Endothelial cell (in vitro differentiated cells): ENCODE data around the gene USP36. TPM values are rescaled to one million over a fixed set of nuclear protein-coding genes. Genes with fewer than 3 reads are reported as not detected.

Experiments used
- DNase-seq: peaks from one replicate; pipeline ENCODE4 v3.0.0; 2021; ENCODE audit warnings: low spot score
- H3K27ac Mint-ChIP-seq: one replicate; pipeline ENCODE4 v1.8.0; 2021; ENCODE audit warnings: mixed read lengths, inconsistent platforms; ENCODE audit not compliant: unreplicated experiment
- H3K27me3 Mint-ChIP-seq: one replicate; pipeline ENCODE4 v1.8.0; 2021; ENCODE audit warnings: mild to moderate bottlenecking, moderate library complexity, mixed read lengths, inconsistent platforms; ENCODE audit not compliant: unreplicated experiment
- H3K36me3 Mint-ChIP-seq: one replicate; pipeline ENCODE4 v1.8.0; 2021; ENCODE audit warnings: mild to moderate bottlenecking, low read depth, mixed read lengths, inconsistent platforms; ENCODE audit not compliant: unreplicated experiment
- H3K4me1 Mint-ChIP-seq: one replicate; pipeline ENCODE4 v1.8.0; 2021; ENCODE audit warnings: mild to moderate bottlenecking, mixed read lengths, inconsistent platforms; ENCODE audit not compliant: unreplicated experiment
- H3K4me3 Mint-ChIP-seq: one replicate; pipeline ENCODE4 v1.8.0; 2021; ENCODE audit warnings: mild to moderate bottlenecking, mixed read lengths, inconsistent platforms; ENCODE audit not compliant: unreplicated experiment
- H3K9me3 Mint-ChIP-seq: one replicate; pipeline ENCODE4 v1.8.0; 2021; ENCODE audit warnings: mixed read lengths, inconsistent platforms; ENCODE audit not compliant: unreplicated experiment
- total RNA-seq: library from RNA; stranded (reverse); fragmentation: NEBNext Ultra II Directional; extraction: Animal tissue kit (Norgen Biotek cat#: 25700); gene quantifications from one replicate; pipeline ENCODE4 v1.2.1, GENCODE V29; 2021; ENCODE audit not compliant: unreplicated experiment
- TF ChIP-seq, protein P1 (sequence below): fragments of 200-600 bp; sonication (generic); IDR thresholded peaks from one replicate; pipeline ENCODE4 v1.5.0; 2021; ENCODE audit warnings: antibody characterized with exemption; ENCODE audit not compliant: unreplicated experiment

The USP36 gene
- total RNA-seq, 1 donor from 2014 or later = 56.7 TPM

DNA sequence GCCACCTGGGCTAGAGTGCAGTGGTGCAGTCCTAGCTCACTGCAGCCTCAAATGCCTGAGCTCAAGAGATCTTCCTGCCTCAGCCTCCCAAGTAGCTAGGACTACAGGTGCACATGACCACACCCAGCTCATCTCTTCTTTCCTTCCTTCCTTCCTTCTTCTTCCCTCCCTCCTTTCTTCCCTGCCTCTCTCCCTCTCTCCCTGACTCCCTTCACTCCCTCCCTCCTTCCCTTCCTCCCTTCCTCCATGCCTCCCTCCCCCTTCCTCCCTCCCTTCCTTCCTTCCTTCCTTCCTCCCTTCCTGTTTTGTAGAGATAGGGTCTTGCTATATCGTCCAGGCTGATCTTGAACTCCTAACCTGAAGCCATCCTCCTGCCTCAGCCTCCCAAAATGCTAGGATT is 23.5 kb upstream of the USP36 start:
- TF ChIP-seq, protein P1, sequence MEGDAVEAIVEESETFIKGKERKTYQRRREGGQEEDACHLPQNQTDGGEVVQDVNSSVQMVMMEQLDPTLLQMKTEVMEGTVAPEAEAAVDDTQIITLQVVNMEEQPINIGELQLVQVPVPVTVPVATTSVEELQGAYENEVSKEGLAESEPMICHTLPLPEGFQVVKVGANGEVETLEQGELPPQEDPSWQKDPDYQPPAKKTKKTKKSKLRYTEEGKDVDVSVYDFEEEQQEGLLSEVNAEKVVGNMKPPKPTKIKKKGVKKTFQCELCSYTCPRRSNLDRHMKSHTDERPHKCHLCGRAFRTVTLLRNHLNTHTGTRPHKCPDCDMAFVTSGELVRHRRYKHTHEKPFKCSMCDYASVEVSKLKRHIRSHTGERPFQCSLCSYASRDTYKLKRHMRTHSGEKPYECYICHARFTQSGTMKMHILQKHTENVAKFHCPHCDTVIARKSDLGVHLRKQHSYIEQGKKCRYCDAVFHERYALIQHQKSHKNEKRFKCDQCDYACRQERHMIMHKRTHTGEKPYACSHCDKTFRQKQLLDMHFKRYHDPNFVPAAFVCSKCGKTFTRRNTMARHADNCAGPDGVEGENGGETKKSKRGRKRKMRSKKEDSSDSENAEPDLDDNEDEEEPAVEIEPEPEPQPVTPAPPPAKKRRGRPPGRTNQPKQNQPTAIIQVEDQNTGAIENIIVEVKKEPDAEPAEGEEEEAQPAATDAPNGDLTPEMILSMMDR = no peak
- H3K4me3 Mint-ChIP-seq = no peak overlapping the region
- no peak overlapping the region for H3K27ac Mint-ChIP-seq
- H3K36me3 Mint-ChIP-seq = no peaks in the 10 kb centered on the region
- no peaks in the 10 kb centered on the region for H3K9me3 Mint-ChIP-seq
- H3K4me1 Mint-ChIP-seq = peaks cover 4% of the 10 kb centered on the region
- no peaks in the 10 kb centered on the region for H3K27me3 Mint-ChIP-seq
- DNase-seq = no peak

DNA sequence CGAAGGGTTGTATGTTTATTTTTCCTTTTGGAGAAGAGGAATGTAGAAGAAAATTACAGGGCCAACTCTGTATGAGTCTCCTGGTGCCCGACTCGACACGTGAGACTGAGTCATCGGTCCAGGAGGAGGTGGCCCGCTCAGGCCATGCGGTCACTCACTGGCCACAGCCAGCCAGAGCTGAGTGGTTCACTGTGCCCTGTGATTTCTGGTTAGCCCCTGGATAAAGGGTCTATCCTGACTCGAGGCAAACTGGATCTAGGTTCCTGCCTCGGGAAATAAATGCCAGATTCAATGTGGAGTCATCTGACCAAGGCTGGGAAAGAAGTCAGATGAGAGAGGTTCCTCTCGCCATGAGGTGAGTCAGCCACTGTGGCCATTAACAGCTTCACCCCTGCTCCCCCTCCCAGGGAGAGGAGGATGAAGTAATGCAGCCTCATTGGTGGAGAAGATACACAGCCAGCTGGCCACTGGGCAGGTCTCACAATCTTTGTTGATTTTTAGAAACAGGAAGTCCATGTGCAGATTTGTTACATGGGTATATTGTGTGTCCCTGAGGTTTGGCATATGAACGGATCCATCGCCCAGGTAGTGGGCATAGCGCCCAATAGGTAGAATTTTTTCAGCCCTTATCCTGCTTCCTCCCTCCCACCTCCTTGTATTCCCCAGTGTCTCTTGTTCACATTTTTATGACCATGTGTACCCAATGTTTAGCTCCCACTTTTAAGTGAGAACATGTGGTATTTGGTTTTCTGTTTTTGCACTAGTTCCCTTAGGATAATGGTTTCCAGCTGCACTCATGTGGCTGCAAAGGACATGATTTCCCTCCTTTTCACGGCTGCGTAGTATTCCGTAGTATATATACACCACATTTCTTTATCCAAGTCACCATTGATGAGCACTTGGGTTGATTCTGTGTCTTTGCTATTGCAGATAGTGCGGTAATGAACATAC is 21.7 kb upstream of the USP36 start:
- no peak for DNase-seq
- no peaks in the 10 kb centered on the region for H3K36me3 Mint-ChIP-seq
- H3K4me1 Mint-ChIP-seq = peaks cover 4% of the 10 kb centered on the region
- no peak overlapping the region for H3K27ac Mint-ChIP-seq
- no peak overlapping the region for H3K4me3 Mint-ChIP-seq
- TF ChIP-seq, protein P1 = no peak
- H3K27me3 Mint-ChIP-seq = no peaks in the 10 kb centered on the region
- no peaks in the 10 kb centered on the region for H3K9me3 Mint-ChIP-seq

DNA sequence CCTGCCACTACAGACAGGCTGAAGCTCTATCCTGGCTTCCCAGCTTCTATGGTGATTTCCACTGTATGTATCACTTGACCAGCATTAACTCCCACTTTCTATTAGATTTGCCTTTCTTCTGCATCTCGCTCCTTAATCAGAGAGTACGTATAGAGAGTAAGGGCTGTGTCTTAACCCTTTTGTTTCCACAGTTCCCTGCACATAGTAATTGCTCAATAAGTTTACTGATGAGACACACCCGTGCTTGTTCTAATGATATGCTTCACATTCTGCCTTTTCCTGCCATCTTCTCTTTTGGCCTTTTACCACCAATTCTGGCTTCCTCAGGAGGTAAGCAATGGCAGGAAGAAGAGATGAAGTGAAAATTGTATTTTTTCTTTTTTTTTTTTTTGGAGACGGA is 20.6 kb upstream of the USP36 start:
- Mint-ChIP-seq H3K4me1 (peaks cover 4% of the 10 kb centered on the region), H3K9me3 (no peaks in the 10 kb centered on the region), H3K27ac (no peak overlapping the region), H3K4me3 (no peak overlapping the region), H3K27me3 (no peaks in the 10 kb centered on the region), H3K36me3 (no peaks in the 10 kb centered on the region)
- no peak for DNase-seq
- TF ChIP-seq, protein P1 = no peak

DNA sequence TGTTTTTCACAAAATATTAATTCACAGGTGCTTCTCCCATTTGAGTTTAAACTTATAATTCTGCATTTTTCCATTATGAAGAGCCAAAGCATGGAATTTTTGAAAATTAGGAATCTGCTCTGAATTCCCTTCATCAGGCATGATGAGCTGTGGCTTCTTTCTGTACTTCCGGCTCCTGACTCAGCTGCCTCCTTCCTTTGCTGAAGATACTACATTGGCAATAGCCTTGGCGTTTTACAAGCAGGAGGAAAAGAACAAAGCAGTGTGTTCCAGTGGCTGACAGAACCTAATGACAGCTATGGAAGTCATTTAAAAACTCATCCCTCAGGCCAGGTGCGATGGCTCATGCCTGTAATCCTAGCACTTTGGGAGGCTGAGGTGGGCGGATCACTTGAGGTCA is 18.4 kb upstream of the USP36 start:
- Mint-ChIP-seq H3K36me3 (no peaks in the 10 kb centered on the region), H3K27ac (no peak overlapping the region), H3K27me3 (no peaks in the 10 kb centered on the region), H3K4me1 (peaks cover 8% of the 10 kb centered on the region), H3K4me3 (no peak overlapping the region), H3K9me3 (no peaks in the 10 kb centered on the region)
- DNase-seq = no peak
- TF ChIP-seq, protein P1 = no peak

DNA sequence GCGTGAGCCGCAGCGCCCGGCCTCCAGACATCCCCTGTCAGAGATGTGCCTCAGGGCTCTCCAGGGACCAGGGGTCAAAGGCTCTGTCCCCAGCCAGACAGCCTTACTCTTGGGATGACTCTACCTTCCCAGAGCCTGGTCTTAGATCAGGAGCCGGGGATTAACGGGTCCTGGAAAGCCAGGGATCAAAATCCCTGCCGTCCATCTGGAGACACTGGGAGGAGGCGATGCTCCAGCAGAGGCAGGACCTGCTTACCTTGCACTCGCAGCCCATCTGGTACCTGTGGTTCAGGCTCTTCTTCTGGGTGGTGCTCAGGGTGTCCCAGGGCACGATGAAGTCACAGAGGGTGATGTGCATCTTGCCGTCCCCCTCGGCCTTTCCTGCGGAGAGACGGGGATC is 16.7 kb upstream of the USP36 start:
- no peak for DNase-seq
- Mint-ChIP-seq H3K36me3 (no peaks in the 10 kb centered on the region), H3K4me1 (peaks cover 20% of the 10 kb centered on the region), H3K27ac (no peak overlapping the region), H3K4me3 (no peak overlapping the region), H3K27me3 (no peaks in the 10 kb centered on the region), H3K9me3 (no peaks in the 10 kb centered on the region)
- TF ChIP-seq, protein P1 = no peak
